ENCODE data around the gene FAHD1.

DNA sequence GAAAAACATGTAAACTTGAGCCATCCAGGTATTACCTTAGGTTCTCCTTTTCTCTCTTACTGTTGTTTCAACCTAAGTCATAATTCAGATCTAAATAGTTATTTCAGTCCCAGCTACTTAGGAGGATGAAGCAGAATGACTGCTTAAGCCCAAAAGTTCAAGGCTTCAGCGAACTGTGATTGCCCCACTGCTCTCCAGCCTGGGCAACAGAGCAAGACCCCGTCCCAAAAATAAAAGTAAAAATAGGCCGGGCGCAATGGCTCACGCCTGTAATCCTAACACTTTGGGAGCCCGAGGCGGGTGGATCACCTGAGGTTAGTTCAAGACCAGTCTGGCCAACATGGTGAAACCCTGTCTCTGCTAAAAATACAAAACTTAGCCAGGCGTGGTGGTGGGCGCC is 35.4 kb downstream of the FAHD1 start:
- TF ChIP-seq, protein P1, sequence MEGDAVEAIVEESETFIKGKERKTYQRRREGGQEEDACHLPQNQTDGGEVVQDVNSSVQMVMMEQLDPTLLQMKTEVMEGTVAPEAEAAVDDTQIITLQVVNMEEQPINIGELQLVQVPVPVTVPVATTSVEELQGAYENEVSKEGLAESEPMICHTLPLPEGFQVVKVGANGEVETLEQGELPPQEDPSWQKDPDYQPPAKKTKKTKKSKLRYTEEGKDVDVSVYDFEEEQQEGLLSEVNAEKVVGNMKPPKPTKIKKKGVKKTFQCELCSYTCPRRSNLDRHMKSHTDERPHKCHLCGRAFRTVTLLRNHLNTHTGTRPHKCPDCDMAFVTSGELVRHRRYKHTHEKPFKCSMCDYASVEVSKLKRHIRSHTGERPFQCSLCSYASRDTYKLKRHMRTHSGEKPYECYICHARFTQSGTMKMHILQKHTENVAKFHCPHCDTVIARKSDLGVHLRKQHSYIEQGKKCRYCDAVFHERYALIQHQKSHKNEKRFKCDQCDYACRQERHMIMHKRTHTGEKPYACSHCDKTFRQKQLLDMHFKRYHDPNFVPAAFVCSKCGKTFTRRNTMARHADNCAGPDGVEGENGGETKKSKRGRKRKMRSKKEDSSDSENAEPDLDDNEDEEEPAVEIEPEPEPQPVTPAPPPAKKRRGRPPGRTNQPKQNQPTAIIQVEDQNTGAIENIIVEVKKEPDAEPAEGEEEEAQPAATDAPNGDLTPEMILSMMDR (IDR thresholded peaks at IDR 0.05; ENCODE audit: borderline replicate concordance, extremely low read depth, low read length, poor library complexity, severe bottlenecking) = no peak
- no peak for TF ChIP-seq EZH2 (IDR thresholded peaks at IDR 0.05; ENCODE audit: borderline replicate concordance, low read depth, low read length, severe bottlenecking)

All from DND-41 (cell line).